Activated CD4-positive, alpha-beta T cell treated with anti-CD3 and anti-CD28 coated beads, Interleukin-2, amount 10 ng/mL, durations not matched to agents 7 days and 5 days (primary cell): ENCODE data around the gene PSIP1. TPM values are rescaled to one million over a fixed set of nuclear protein-coding genes. Genes with fewer than 3 reads are reported as not detected.

ENCODE experiments used
- CTCF ChIA-PET: fragments of 350-600 bp; sonication (Branson Sonifier 250); formaldehyde crosslinking; loops from one replicate; lab custom pipeline; 2021; ENCODE audit warnings: antibody characterized with exemption; lab: Charles Lee
- POLR2A ChIA-PET: fragments of 350-600 bp; sonication (Branson Sonifier 250); formaldehyde crosslinking; loops from one replicate; lab custom pipeline; 2021; ENCODE audit warnings: antibody characterized with exemption; lab: Charles Lee
- DNase-seq: peaks from one replicate; pipeline ENCODE4 v3.0.0-alpha.2; 2020
- H3K27ac Mint-ChIP-seq: one replicate; pipeline ENCODE4 v1.8.0; 2021; ENCODE audit warnings: mild to moderate bottlenecking, moderate library complexity, mixed read lengths
- H3K27me3 Mint-ChIP-seq: one replicate; pipeline ENCODE4 v1.8.0; 2021; ENCODE audit warnings: mixed read lengths
- H3K36me3 Mint-ChIP-seq: one replicate; pipeline ENCODE4 v1.8.0; 2021; ENCODE audit warnings: low read depth, mixed read lengths
- H3K4me1 Mint-ChIP-seq: one replicate; pipeline ENCODE4 v1.8.0; 2021; ENCODE audit warnings: mixed read lengths
- H3K4me3 Mint-ChIP-seq: one replicate; pipeline ENCODE4 v1.8.0; 2021; ENCODE audit warnings: mild to moderate bottlenecking, moderate library complexity, mixed read lengths
- H3K9me3 Mint-ChIP-seq: one replicate; pipeline ENCODE4 v1.8.0; 2021; ENCODE audit warnings: mixed read lengths
- total RNA-seq, 2 experiments: library from RNA; stranded (reverse); gene quantifications; one replicate each; pipeline ENCODE4 v1.2.3, GENCODE V29; 2021

Gene PSIP1
- total RNA-seq, 2 experiments from 2014 or later: 148 to 169 TPM

DNA sequence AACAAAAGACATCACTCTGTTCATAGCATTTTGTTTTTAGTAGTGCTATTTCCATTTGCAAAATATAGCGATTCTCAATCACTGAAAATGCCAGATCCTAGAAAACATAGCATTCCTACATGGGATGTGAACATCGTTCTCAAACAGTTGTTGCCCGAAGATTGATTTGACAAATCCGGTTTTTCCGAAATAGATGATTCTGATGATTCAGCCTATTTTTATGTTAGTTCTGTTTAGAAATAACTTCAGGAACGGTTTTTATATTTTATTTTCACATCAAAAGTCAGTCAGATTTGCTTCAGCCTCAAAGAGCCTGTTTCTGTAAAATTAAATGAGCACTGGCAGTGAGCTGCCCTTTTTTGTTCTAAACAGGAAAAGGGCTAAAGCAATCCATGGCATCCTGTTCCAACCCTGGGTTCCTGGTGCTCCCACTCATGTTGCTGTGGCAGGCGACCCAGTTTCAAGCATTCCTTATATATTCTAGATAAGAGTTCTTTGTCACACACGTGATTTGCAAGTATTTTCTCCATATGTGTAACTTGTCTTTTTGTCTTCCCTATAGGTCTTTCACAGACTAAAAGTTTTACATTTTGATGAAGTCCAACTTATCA, 14.2 kb upstream of the PSIP1 start:
- Mint-ChIP-seq H3K4me1 (no peaks in the 10 kb centered on the region), H3K4me3 (no peak overlapping the region), H3K27me3 (peaks cover 4% of the 10 kb centered on the region), H3K27ac (no peak overlapping the region), H3K9me3 (no peaks in the 10 kb centered on the region), H3K36me3 (no peaks in the 10 kb centered on the region)
- CTCF ChIA-PET: no interaction called here
- no peak for DNase-seq
- POLR2A ChIA-PET: no interaction called here

GRCh38 chr9:15522130-15522755, 11.5 kb upstream of the PSIP1 start:
- Mint-ChIP-seq H3K9me3 (no peaks in the 10 kb centered on the region), H3K27me3 (peaks cover 6% of the 10 kb centered on the region), H3K4me1 (no peaks in the 10 kb centered on the region), H3K27ac (no peak overlapping the region), H3K4me3 (no peak overlapping the region), H3K36me3 (no peaks in the 10 kb centered on the region)
- ChIA-PET CTCF (interaction anchor here (0.6 to 0.7 kb wide), 2 partner anchors 181 to 1012 kb away, joined by 3 read pairs; no protein-coding TSS in a partner anchor), POLR2A (no interaction called here)
- no peak for DNase-seq

DNA sequence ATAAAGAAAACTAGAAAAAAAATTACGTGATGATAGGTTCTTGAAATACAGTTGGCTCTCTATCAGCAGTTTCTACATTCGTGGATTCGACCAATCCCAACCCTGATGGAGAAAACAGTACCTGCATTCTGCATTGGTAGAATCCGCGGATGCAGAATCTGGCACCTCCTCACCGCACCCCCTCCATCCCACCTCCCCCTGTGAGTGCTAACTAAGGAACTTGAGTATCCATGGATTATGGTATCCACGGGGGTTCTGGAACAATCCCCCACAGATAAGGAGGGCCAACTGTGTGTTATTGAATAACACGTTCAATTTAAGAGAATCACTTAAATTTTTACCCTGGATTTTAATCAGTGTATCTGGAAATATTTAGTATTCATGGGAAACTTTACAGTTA, 10.5 kb upstream of the PSIP1 start:
- Mint-ChIP-seq H3K27me3 (peaks cover 6% of the 10 kb centered on the region), H3K36me3 (no peaks in the 10 kb centered on the region), H3K27ac (no peak overlapping the region), H3K4me1 (no peaks in the 10 kb centered on the region), H3K9me3 (no peaks in the 10 kb centered on the region), H3K4me3 (no peak overlapping the region)
- ChIA-PET CTCF (no interaction called here), POLR2A (no interaction called here)
- no peak for DNase-seq

- ChIA-PET POLR2A (interaction anchor here (0.7 kb wide), 1 partner anchor 18 kb away, joined by 4 read pairs; no protein-coding TSS in a partner anchor), CTCF (no interaction called here)
- Mint-ChIP-seq H3K27ac (no peak overlapping the region), H3K36me3 (no peaks in the 10 kb centered on the region), H3K27me3 (peaks cover 2% of the 10 kb centered on the region), H3K9me3 (no peaks in the 10 kb centered on the region), H3K4me3 (no peak overlapping the region), H3K4me1 (no peaks in the 10 kb centered on the region)
- DNase-seq: no peak
These were observed 9.1 kb upstream of the PSIP1 start for GRCh38 chr9:15519831-15520230.

- ChIA-PET POLR2A (no interaction called here), CTCF (interaction anchor here (0.8 to 1.5 kb wide), 4 partner anchors 10 to 80 kb away, joined by 3 to 5 read pairs (median 4); no protein-coding TSS in a partner anchor)
- no peaks in the 10 kb centered on the region for H3K27me3 Mint-ChIP-seq
- no peak overlapping the region for H3K27ac Mint-ChIP-seq
- peaks cover 14% of the 10 kb centered on the region for H3K36me3 Mint-ChIP-seq
- H3K9me3 Mint-ChIP-seq: no peaks in the 10 kb centered on the region
- H3K4me3 Mint-ChIP-seq: no peak overlapping the region
- DNase-seq: no peak
- peaks cover 32% of the 10 kb centered on the region for H3K4me1 Mint-ChIP-seq
These were observed 2.6 kb upstream of the PSIP1 start for GRCh38 chr9:15513335-15513734.

DNA sequence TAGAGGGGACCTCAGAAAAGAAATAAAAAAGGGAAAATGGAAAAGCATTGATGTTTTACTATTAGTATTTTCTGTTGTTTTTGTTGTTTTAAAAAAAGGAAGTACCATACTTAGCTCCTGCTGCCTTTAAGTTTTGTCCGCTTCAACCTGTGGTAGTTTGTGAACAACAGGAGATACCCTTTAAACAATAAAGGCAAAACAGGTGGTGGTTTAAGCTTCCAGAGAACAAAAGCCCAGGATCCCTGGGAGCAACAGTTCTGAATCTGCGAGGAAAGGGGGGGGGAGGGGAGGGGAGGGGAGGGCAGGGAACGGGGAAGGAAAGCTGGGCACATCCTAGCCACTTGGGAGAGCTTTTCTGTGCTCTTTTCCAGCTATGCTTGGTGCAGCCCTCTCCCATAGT, 2.1 kb upstream of the PSIP1 start:
- no peaks in the 10 kb centered on the region for H3K9me3 Mint-ChIP-seq
- H3K27me3 Mint-ChIP-seq: no peaks in the 10 kb centered on the region
- ChIA-PET POLR2A (no interaction called here), CTCF (interaction anchor here (0.7 to 1.5 kb wide), 5 partner anchors 10 to 38 kb away, joined by 3 to 5 read pairs (median 4); no protein-coding TSS in a partner anchor)
- DNase-seq: no peak
- no peak overlapping the region for H3K4me3 Mint-ChIP-seq
- peaks cover 18% of the 10 kb centered on the region for H3K36me3 Mint-ChIP-seq
- H3K4me1 Mint-ChIP-seq: peaks cover 36% of the 10 kb centered on the region
- no peak overlapping the region for H3K27ac Mint-ChIP-seq

- Mint-ChIP-seq H3K27me3 (no peaks in the 10 kb centered on the region), H3K36me3 (peaks cover 23% of the 10 kb centered on the region), H3K9me3 (no peaks in the 10 kb centered on the region), H3K4me1 (peaks cover 39% of the 10 kb centered on the region), H3K4me3 (no peak overlapping the region), H3K27ac (peak overlapping the region; percentile 100)
- DNase-seq: no peak
- CTCF ChIA-PET: interaction anchor here (0.7 to 1.5 kb wide), 7 partner anchors 21 to 75 kb away, joined by 3 to 4 read pairs (median 3); no protein-coding TSS in a partner anchor
- POLR2A ChIA-PET: interaction anchor here (0.6 to 2.2 kb wide), 2 partner anchors 11 to 41 kb away, joined by 5 to 9 read pairs; partner anchors contain the start of gene CCDC171
These were observed 1.4 kb upstream of the PSIP1 start for GRCh38 chr9:15512204-15512603.

DNA sequence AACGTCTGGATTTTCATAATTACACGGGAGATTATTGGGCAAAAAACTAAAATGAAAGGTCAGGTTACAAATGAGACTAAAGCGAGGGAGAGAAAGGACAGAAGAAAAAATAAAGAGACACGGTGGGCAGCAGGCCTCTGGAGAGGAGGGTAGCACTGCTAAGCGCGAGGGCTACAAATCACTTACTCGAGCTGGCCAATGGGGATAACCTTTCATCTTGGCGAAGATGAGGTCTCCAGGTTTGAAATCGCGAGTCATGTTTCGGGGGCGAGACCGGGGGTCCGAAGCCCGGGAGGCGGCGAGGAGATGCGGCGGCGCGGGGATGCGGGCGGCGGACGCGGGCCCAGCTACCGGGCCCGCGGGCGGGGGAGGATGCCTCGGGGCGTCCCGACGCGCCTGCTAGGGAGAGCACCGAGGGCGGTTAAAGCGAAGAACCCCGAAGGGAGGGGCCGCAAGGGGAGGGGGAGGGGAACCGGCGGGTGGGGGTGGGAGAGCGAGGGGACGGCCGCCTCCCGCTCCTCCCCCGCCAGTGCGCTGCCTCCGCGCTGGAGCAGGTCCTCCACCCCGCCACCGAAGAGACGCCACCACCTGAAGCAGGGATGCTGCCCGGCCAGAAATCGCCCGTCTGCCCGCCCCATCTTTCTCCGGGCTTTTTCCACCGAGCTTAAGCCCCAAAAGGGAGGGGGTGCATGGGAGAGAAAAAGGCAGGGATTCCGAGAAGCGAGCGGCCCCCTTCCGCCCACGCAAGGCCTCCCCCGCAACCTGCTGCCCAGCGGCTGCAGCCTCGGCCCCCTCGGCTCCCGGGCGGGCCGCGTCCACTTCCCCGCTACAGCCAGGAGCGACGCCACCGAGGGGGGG, 610 bp downstream of the PSIP1 start:
- Mint-ChIP-seq H3K4me3 (peak overlapping the region; percentile 85), H3K4me1 (peaks cover 55% of the 10 kb centered on the region), H3K27ac (peak overlapping the region; percentile 95), H3K27me3 (no peaks in the 10 kb centered on the region), H3K36me3 (peaks cover 40% of the 10 kb centered on the region), H3K9me3 (no peaks in the 10 kb centered on the region)
- POLR2A ChIA-PET: interaction anchor here (0.5 to 2.2 kb wide), 4 partner anchors 10 to 337 kb away, joined by 3 to 9 read pairs (median 5); partner anchors contain the start of gene CCDC171
- DNase-seq: peak; percentile 70
- CTCF ChIA-PET: interaction anchor here (0.7 to 2.3 kb wide), 4 partner anchors 10 to 336 kb away, joined by 3 to 13 read pairs (median 4); partner anchors contain the start of gene SNAPC3

DNA sequence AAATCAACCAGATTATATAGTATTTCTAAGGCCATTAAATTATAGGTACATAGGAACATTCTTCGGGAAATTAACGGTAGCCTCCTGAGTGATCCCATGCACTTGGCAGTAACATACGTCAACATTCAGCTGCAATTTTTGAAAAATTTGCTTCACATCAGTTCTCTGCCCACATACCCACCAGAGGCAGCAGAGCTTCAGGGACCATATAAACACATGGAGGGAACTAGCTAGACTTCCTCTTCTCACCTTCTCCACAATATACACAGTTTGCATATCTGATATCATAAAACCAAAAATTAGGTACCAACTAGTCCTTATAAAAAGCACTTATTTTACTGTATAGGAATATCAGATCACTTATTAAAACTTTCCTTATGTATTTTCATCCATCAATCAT, 4.8 kb downstream of the PSIP1 start:
- ChIA-PET POLR2A (no interaction called here), CTCF (interaction anchor here (1.9 kb wide), 1 partner anchor 11 kb away, joined by 6 read pairs; no protein-coding TSS in a partner anchor)
- Mint-ChIP-seq H3K9me3 (no peaks in the 10 kb centered on the region), H3K27me3 (no peaks in the 10 kb centered on the region), H3K4me3 (no peak overlapping the region), H3K4me1 (peaks cover 60% of the 10 kb centered on the region), H3K27ac (no peak overlapping the region), H3K36me3 (peaks cover 65% of the 10 kb centered on the region)
- DNase-seq: no peak

DNA sequence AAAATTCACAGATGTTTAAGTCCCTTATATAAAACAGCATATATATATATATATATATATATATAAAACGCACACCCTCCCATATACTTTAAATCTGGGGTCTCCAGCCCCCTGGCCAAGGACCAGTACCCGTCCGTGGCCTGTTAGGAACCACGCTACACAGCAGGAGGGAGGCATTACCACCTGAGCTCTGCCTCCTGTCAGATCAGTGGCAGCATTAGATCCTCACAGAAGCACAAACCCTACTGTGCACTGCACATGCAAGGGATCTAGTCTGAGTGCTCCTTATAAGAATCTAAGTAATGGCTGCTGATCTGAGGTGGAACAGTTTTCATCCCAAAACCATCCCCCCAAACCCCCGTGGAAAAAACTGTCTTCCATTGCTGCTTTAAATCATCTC, 9.0 kb downstream of the PSIP1 start:
- Mint-ChIP-seq H3K9me3 (no peaks in the 10 kb centered on the region), H3K27me3 (no peaks in the 10 kb centered on the region), H3K36me3 (peaks cover 67% of the 10 kb centered on the region), H3K4me1 (peaks cover 53% of the 10 kb centered on the region), H3K27ac (no peak overlapping the region), H3K4me3 (no peak overlapping the region)
- ChIA-PET POLR2A (interaction anchor here (0.5 to 0.6 kb wide), 2 partner anchors 10 to 18 kb away, joined by 4 to 5 read pairs; no protein-coding TSS in a partner anchor), CTCF (interaction anchor here (0.6 kb wide), 1 partner anchor 77 kb away, joined by 3 read pairs; no protein-coding TSS in a partner anchor)
- no peak for DNase-seq

- DNase-seq: no peak
- Mint-ChIP-seq H3K27ac (peak overlapping the region; percentile 20), H3K27me3 (no peaks in the 10 kb centered on the region), H3K4me1 (peaks cover 51% of the 10 kb centered on the region), H3K36me3 (peaks cover 67% of the 10 kb centered on the region), H3K4me3 (no peak overlapping the region), H3K9me3 (no peaks in the 10 kb centered on the region)
- CTCF ChIA-PET: interaction anchor here (0.6 to 2.8 kb wide), 3 partner anchors 9 to 78 kb away, joined by 3 to 13 read pairs (median 3); partner anchors contain the start of gene PSIP1
- POLR2A ChIA-PET: interaction anchor here (0.6 kb wide), 1 partner anchor 11 kb away, joined by 5 read pairs; no protein-coding TSS in a partner anchor
These were observed 9.6 kb downstream of the PSIP1 start for GRCh38 chr9:15501179-15501578.

GRCh38 chr9:15499139-15499538, 11.6 kb downstream of the PSIP1 start:
- Mint-ChIP-seq H3K27ac (peak overlapping the region; percentile 25), H3K36me3 (peaks cover 69% of the 10 kb centered on the region), H3K9me3 (no peaks in the 10 kb centered on the region), H3K4me3 (peak overlapping the region; percentile 34), H3K4me1 (peaks cover 49% of the 10 kb centered on the region), H3K27me3 (no peaks in the 10 kb centered on the region)
- POLR2A ChIA-PET: interaction anchor here (1.5 kb wide), 1 partner anchor 12 kb away, joined by 6 read pairs; the partner anchor contains the start of gene PSIP1
- DNase-seq: no peak
- CTCF ChIA-PET: interaction anchor here (0.7 to 2.8 kb wide), 4 partner anchors 11 to 189 kb away, joined by 3 to 13 read pairs (median 3); partner anchors contain the start of gene PSIP1
